HG02623 (cell line): ENCODE results near the gene SMIM14.
"Not testable (repeated sequence)": the region's sequence is repeated elsewhere in the genome, so short reads cannot be mapped to it uniquely, and the experiment has no call there.

ENCODE experiments used
- ATAC-seq: cut with Tn5 transposase; IDR thresholded peaks from one replicate; pipeline ENCODE4 v1.9.1; 2021; ENCODE audit warnings: moderate library complexity; ENCODE audit not compliant: unreplicated experiment

The SMIM14 gene

DNA sequence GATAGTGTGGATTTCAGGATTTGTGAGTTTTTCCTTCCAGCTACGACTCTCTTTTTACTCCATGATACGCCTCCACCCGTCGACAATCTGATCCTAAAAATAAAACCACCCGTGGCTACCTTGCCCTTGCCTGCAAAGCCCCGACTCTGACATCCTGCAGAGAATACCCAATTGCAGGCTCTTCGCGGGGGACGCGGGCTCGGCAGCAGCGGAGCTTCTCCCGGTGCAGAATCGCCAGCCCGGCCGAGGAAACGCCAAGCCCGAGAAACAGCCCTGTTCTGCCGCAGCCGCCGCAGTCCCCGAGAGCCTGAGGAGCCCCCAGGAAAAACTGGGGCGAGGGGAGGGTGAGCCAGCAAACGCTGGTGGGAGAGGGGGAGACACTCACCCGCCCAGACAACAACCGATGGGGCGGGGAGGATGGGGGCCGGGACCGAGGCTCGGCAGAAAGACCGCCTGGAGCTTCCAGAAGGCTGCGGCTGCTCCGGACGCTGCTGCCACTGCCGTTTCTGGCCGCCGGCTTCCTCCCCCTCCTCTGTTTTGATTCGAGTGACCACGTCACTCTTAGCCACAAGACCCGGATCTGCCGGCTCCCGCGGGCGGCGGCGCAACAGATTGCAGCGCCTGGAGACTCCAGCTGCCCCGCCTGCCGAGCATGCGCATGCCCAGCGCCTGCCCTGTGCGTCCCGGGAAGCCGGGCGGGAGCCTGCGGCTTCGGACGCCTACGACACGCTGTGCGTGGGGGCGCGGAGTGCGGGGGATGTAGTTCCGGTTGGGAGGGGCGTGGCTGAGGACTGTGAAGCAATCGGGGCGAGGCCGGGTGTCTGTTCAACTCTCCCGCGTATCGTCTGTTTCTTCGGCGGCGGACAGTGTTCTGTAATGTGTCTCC, at the start of gene SMIM14:
Gene SMIM14 (minus strand): TSS at position 512 of the 886 bp plus-strand sequence. CDS start 33,720 bp downstream, outside the sequence.
- ATAC-seq: peak; percentile 70

DNA sequence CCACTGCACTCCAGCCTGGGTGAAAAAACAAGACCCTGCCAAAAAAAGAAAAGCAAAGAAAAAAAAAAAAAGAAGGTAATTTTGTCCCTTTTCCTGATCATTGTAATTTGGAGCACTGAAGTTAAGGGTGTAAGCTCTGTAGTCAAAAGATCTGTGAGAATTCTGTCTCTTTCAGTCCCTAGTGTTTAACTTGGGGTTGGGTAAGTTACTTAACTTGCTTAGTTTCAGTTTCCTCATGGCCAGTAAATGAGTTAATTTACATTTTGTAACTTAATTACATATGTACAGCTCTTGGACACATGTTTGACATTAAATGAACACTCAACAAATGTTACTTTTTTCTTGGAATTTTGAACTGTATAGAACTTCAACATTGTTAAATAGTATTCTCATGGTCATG, 48.3 kb upstream of the SMIM14 start:
- no peak for ATAC-seq

- ATAC-seq: no peak
Observed at GRCh38 chr4:39685990-39686389, 47.3 kb upstream of the SMIM14 start.

DNA sequence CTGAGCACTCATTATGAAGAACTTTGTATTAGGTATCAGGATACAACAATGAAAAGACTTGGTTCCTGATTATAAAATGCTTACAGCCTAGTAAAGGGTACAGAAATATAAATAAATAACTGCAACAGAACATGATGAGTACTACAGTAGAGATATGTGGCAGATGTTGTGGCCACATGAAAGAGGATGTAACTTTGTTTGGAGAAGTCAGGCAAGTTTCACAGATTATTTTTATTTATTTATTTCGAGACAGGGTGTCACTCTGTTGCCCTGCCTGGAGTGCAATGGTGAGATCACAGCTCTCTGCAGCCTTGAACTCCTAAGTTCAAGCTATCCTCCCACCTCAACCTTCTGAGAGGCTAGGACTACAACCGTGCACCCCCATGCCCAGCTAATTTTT, 43.5 kb upstream of the SMIM14 start:
- peak; percentile 62 for ATAC-seq

GRCh38 chr4:39681003-39681402, 42.3 kb upstream of the SMIM14 start:
- not testable (repeated sequence) for ATAC-seq

- ATAC-seq: not testable (repeated sequence)
Observed at GRCh38 chr4:39675681-39676080, 37.0 kb upstream of the SMIM14 start.

- ATAC-seq: not testable (repeated sequence)
Observed at GRCh38 chr4:39670296-39670695, 31.6 kb upstream of the SMIM14 start.

DNA sequence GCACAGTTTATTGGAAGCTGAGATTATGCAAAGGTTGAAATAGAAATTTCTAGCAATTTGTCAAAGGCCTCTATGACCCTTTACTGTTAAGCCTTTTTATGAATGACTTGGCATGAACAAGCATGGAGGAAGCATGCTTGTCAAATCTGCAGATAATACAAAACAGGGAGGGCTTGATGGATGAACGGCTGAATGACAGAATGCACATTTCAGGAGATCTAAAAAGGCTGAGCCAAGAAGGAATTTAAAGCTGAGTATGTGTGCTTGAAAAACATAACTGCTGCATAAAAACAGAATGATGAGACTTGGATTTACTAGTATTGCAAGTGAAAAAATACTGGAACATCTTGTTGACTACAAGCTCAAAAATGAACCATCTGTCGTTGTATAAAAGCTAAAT, 30.2 kb upstream of the SMIM14 start:
- no peak for ATAC-seq

- ATAC-seq: no peak
Observed at GRCh38 chr4:39667706-39668105, 29.0 kb upstream of the SMIM14 start.

GRCh38 chr4:39664828-39665731, 26.4 kb upstream of the SMIM14 start:
- ATAC-seq: no peak

DNA sequence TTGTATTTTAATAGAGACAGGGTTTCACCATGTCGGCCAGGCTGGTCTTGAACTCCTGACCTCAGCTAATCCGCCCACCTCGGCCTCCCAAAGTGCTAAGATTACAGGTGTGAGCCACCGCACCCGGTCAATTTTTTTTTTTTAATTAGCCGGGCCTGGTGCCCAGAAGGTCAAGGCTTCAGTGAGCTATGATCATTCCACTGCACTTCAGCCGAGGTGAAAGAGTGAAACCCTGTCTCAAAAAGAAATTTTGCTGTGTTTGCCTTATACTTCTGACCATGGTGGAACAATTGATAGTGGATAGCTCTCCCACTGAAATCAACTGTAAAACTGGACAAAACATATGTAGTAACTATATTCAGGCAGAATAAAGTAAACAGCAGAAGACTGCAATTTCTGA, 24.0 kb upstream of the SMIM14 start:
- ATAC-seq: no peak

DNA sequence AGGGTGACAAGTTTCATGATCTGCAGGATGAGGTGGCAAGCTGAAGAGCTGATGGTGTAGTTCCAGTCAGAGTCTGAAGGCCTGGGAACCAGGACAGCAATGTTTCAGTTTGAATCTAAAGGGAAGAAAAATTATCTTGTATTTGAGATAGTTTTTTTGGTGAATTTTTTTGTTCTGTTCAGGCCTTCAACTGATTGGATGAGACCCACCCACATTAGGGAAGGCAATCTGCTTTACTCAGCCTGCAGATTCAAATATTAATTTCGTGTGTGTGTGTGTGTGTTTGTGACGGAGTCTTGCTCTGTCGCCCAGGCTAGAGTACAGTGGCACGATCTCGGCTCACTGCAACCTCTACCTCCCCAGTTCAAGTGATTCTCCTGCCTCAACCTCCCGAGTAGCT, 22.1 kb upstream of the SMIM14 start:
- no peak for ATAC-seq

DNA sequence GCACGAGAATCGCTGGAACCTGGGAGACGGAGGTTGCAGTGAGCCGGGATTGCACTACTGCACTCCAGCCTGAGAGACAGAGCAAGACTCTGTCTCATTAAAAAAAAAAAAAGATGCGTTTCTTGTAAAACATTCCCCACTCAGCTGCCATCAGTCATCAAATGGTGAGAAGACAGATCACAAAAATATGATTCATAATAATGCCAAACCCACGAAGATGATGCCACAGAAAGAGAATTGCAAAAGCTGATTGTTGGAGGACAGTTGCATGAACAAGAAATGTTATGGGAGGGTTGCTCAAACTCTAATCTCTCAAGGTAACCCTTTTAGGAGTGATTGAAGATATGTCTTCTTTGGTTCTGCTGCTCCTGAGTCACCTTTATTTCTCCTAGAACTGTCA, 21.4 kb upstream of the SMIM14 start:
- ATAC-seq: no peak

DNA sequence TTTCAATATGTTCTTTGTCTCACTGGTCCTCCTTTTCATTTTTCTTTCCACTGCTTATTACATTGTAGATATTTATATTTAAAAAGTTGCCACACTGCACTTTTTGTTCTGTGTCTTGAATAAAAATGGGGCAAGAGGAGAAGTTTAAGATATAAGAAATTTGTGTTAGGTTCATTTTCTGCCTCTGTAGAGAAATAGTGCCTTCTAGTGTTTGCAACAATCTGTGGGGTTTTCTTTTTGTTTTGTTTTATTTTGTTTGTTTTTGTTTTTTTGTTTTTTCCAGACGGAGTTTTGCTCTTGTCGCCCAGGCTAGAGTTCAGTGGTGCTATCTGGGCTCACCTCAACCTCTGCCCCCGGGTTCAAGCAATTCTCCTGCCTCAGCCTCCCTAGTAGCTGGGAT, 20.1 kb upstream of the SMIM14 start:
- no peak for ATAC-seq

DNA sequence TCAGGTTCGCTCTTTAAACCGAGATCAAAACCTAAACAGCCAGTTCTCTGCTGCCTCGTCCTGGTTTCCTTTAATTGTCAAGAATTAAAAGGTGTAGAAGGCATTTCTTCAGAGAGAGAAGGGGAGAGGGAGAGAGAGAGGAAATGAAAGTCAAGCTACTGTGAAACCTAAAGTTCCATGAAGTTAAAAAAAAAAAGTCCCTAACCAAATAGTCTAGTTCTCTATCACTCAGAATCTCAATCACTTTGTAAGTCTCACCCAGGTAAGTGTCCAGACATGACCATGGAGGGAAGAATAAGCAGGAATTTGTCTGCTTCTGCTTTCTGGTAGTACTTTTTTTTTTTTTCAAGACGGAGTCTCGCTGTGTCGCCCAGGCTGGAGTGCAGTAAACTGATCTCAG, 18.8 kb upstream of the SMIM14 start:
- peak; percentile 68 for ATAC-seq

DNA sequence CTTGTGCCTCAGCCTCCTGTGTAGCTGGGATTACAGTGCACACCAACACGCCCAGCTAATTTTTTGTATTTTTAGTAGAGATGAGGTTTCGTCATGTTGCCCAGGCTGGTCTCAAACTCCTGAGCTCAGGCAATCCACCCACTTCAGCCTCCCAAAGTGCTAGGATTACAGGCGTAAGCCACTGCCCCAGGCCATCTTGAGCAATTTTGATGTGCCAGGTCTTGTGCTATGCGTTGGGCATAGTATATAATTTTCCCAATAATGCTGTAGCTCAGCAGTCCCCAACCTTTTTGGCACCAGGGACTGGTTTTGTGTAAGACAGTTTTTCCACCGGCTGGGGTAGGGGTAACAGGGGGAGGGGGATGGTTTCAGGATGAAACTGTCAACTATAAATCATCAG, 18.0 kb upstream of the SMIM14 start:
- ATAC-seq: not testable (repeated sequence)

DNA sequence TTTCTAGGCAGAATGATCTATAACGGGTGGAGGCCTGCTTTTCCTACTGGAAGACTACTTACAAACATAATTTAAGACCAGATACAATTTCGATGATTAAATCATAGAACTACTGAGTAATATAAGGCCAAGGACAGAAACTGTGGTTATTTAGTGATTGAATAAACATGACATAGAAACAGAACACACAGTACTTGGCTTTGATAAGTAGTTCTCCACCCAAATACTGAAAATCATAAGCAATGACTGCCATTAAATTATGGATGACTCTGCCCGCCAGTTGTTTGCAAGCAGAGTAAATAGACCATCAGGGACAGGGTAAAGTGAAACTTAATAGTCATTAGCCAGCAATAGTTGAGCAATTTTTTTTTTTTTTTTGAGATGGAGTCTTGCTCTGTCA, 17.2 kb upstream of the SMIM14 start:
- ATAC-seq: no peak

DNA sequence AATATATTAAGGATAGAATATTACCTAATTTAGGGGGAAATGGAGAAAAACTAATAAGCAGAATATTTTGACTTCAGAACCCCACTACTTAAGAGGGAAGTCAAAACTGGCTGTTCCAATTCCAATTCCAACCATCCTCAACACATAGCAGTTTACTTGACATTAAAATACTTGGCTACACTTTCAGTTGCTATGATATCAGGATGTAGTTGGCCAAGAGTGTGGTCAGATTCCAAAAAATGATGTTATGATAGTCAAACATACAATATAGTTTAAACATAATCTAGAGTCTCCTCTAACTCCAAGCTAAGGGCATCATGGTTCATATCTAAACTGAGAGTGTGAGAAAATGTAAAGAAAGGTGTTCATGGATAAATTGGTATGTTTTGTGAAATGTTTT, 16.5 kb upstream of the SMIM14 start:
- no peak for ATAC-seq

DNA sequence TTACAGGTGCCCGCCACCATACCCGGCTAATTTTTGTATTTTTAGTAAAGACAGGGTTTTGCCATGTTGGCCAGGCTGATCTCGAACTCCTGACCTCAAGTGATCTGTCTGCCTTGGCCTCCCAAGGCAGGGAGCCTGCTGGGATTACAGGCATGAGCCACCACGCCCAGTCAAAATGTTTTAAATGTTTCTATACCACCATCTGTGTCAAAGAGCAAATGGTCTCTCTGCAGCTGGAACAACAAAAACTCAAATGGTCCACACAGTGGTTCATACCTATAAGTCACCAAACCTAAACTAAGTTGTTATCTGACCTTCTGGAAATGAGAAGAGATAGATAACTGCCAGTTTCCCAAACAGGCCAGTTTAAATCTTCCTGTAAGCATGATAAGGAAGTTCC, 12.9 kb upstream of the SMIM14 start:
- not testable (repeated sequence) for ATAC-seq

- ATAC-seq: no peak
Observed at GRCh38 chr4:39649639-39650265, 11.1 kb upstream of the SMIM14 start.

DNA sequence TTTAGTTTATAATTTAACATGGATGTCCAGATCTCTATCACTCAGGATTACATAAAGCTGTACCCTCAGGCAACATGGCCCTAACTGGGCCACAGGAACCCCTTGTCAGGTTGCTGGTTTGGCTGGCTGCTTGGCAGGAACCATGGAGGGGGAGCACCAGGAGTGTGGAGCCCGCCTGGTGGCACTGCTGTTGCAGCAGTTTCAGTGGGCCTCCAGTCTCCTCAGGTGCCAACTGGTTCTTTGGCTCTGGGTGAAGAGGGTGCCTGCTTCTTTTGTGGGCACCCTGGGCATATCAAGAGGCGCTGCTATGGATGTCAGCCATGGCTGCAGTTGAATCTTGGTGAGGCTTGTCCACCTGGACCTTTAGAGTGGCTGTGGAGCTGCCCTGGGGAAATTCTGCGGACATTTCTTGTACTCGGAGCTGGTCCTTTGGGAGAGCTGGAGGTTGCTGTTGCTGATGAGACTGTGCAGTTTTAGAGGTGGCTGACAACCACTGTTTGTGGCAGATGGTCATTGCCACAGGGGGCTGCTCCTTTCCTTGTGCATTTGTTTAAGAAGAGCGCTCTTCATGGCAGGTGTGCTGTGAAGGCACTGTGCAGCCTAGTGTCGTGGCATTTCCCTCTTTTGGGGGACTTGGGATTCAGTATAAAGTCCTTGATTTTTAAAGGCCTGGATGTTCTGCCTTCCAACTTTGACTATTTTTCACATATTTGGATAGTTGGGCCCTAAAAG, 10.3 kb upstream of the SMIM14 start:
- no peak for ATAC-seq
